ENCODE measurements around the gene IL17REL. TPM values are rescaled to one million over a fixed set of nuclear protein-coding genes. Genes with fewer than 3 reads are reported as not detected.

IL17REL gene
- total and polyA plus RNA-seq, 10 of the 15 experiments (the other 5 are each of a cell fraction or from before 2014, with no cell fraction given) = 0.03 TPM; not detected in 9

DNA sequence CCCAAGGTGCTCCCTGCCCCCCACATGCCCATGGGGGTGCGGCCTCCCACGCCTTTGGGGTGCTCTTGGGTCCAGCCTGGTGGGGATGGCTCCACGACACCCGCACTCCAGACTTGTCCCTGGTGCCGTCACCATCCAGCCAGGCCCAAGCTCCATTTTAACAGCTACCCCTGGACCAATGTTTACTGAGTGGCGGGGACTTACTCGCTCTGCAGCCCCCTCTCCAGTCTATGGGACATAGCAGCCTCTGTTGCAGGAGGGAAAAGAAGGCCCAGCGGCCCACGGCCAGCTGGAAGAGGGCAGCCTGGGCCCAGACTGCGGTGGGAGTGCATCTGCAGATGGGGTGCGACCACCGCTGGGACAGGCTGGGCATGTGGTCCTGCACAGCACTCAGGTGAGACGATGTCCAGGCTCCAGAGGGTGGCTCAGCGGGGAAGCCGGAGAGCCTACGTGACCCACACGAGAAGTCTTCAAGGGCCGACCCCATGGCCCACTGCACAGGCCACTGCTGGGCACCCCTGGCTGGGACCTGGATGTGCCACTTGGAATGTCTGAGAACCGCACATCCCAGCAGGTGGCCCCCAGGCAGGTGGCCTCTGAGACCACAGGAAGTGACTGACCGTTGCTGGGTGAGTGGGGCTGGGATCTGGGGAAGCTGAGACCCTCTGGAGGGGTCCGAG, 18.1 kb downstream of the IL17REL start:
- no peaks in the 10 kb centered on the region for H3K4me1 ChIP-seq (ENCODE audit: control insufficient read depth, insufficient read depth, low read length)
- ChIA-PET CTCF (interaction anchor here (0.6 to 4.5 kb wide), 12 partner anchors 11 to 150 kb away, joined by 3 to 47 read pairs (median 4); no protein-coding TSS in a partner anchor), RAD21 (ENCODE audit: unreplicated experiment) (interaction anchor here (1.0 to 4.3 kb wide), 8 partner anchors 12 to 69 kb away, joined by 3 to 29 read pairs (median 4); no protein-coding TSS in a partner anchor), POLR2A (interaction anchor here (0.8 kb wide), 1 partner anchor 19 kb away, joined by 3 read pairs; no protein-coding TSS in a partner anchor), SMC1A (ENCODE audit: uncharacterized antibody, unreplicated experiment) (interaction anchor here (1.1 to 3.9 kb wide), 4 partner anchors 36 to 227 kb away, joined by 4 to 30 read pairs (median 10); no protein-coding TSS in a partner anchor)
- no peak overlapping the region for H2AFZ ChIP-seq (ENCODE audit: control insufficient read depth, low read depth, low read length)
- no peaks in the 10 kb centered on the region for H3K36me3 ChIP-seq (ENCODE audit: control insufficient read depth in 2 of 2, insufficient read depth in 2 of 2, low read length in 1 of 2)
- no peak overlapping the region for H3K27ac ChIP-seq (ENCODE audit: control insufficient read depth, insufficient read depth)
- H4K20me1 ChIP-seq (ENCODE audit: control insufficient read depth, insufficient read depth) = no peaks in the 10 kb centered on the region
- no peak overlapping the region for H3K4me3 ChIP-seq
- in situ Hi-C loops (cut with MboI) = no loop called here
- FAIRE-seq (no peak), ATAC-seq (no peak), DNase-seq (ENCODE audit: low read depth, low spot score) (no peak)
- WGBS (ENCODE audit: insufficient coverage, insufficient replicate concordance, low lambda C conversion rate, missing lambda C conversion rate) = 52% methylated on average over 21 of the region's 21 CpGs
- no peaks in the 10 kb centered on the region for H3K79me2 ChIP-seq (ENCODE audit: control insufficient read depth, insufficient read depth, low read length)
- intact Hi-C loops (cut with micrococcal nuclease; ENCODE audit: unreplicated experiment) = no loop called here
- H3K27me3 ChIP-seq (replicated peaks in 1 of 2; ENCODE audit: control insufficient read depth in 2 of 2, insufficient read depth in 2 of 2, low read length in 1 of 2) = no peaks in the 10 kb centered on the region; a peak in 1 of 4 replicates
- no peaks in the 10 kb centered on the region; the same call in 2 of the 3 replicates for H3K9me3 ChIP-seq (replicated peaks; ENCODE audit: control insufficient read depth, insufficient read depth, low read length)
- BruUV-seq (replicated peaks) = no TSS peak
- no peak overlapping the region for H3K4me2 ChIP-seq (ENCODE audit: control insufficient read depth, insufficient read depth)
- H3K9ac ChIP-seq (ENCODE audit: control insufficient read depth, insufficient read depth, low read length) = no peak overlapping the region
- TF ChIP-seq ASH2L (IDR thresholded peaks at IDR 0.05; ENCODE audit: borderline replicate concordance, low read depth) (no peak), MTA3 (IDR thresholded peaks at IDR 0.05; ENCODE audit: borderline replicate concordance, low read length) (no peak), RB1 (IDR thresholded peaks at IDR 0.05; ENCODE audit: borderline replicate concordance) (no peak), POLR2AphosphoS2 (IDR thresholded peaks at IDR 0.05; ENCODE audit: low read depth, low read length) (no peak), BHLHE40 (IDR thresholded peaks at IDR 0.05; ENCODE audit: borderline replicate concordance in 1 of 2, low read depth in 2 of 2, low read length in 1 of 2) (no peak), EED (IDR thresholded peaks at IDR 0.05; ENCODE audit: low read depth) (no peak), TARDBP (IDR thresholded peaks at IDR 0.05; ENCODE audit: borderline replicate concordance) (no peak), CBX5 (IDR thresholded peaks at IDR 0.05; ENCODE audit: low read depth) (no peak)
- TF ChIP-seq, protein P1, sequence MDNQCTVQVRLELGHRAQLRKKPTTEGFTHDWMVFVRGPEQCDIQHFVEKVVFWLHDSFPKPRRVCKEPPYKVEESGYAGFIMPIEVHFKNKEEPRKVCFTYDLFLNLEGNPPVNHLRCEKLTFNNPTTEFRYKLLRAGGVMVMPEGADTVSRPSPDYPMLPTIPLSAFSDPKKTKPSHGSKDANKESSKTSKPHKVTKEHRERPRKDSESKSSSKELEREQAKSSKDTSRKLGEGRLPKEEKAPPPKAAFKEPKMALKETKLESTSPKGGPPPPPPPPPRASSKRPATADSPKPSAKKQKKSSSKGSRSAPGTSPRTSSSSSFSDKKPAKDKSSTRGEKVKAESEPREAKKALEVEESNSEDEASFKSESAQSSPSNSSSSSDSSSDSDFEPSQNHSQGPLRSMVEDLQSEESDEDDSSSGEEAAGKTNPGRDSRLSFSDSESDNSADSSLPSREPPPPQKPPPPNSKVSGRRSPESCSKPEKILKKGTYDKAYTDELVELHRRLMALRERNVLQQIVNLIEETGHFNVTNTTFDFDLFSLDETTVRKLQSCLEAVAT (IDR thresholded peaks at IDR 0.05) = no peak
